Measurements from ENCODE around the gene CGA. TPM values are rescaled to one million over a fixed set of nuclear protein-coding genes. Genes with fewer than 3 reads are reported as not detected.

The CGA gene
- total RNA-seq, 4 donors from 2014 or later, result not detected

DNA sequence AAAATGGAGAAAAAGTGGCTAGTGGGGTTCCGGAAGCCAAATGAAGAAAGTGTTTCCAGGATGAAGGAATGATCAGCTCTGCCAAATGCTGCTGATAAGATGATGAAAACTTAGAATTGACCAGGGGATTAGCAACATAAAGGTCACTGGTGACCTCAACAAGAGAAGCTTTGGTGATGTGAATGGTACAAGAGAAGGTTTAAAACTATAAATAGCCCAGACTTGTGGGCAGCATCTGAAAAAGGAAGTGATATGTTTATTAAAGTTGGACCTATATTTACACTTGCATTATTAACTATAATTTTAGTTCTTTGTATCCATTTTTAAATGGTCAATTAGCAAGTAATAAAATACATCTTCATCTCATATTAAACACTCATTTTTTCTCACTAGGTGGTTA, 45.1 kb downstream of the CGA start:
- Histone ChIP-seq H3K36me3 (no peaks in the 10 kb centered on the region), H3K9me3 (no peaks in the 10 kb centered on the region), H3K27me3 (no peaks in the 10 kb centered on the region), H3K4me1 (no peaks in the 10 kb centered on the region), H3K4me3 (no peak overlapping the region), H3K27ac (no peak overlapping the region)
- no peak for DNase-seq (ENCODE audit: low spot score in 2 of 2)
- 92 to 95% methylated on average over 1 of the region's 1 CpG for WGBS, 2 donors
- TF ChIP-seq, protein P1, sequence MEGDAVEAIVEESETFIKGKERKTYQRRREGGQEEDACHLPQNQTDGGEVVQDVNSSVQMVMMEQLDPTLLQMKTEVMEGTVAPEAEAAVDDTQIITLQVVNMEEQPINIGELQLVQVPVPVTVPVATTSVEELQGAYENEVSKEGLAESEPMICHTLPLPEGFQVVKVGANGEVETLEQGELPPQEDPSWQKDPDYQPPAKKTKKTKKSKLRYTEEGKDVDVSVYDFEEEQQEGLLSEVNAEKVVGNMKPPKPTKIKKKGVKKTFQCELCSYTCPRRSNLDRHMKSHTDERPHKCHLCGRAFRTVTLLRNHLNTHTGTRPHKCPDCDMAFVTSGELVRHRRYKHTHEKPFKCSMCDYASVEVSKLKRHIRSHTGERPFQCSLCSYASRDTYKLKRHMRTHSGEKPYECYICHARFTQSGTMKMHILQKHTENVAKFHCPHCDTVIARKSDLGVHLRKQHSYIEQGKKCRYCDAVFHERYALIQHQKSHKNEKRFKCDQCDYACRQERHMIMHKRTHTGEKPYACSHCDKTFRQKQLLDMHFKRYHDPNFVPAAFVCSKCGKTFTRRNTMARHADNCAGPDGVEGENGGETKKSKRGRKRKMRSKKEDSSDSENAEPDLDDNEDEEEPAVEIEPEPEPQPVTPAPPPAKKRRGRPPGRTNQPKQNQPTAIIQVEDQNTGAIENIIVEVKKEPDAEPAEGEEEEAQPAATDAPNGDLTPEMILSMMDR (IDR thresholded peaks at IDR 0.05), result no peak
- TF ChIP-seq POLR2A (IDR thresholded peaks at IDR 0.05), result no peak
- no peak for TF ChIP-seq EP300 (IDR thresholded peaks at IDR 0.05)

DNA sequence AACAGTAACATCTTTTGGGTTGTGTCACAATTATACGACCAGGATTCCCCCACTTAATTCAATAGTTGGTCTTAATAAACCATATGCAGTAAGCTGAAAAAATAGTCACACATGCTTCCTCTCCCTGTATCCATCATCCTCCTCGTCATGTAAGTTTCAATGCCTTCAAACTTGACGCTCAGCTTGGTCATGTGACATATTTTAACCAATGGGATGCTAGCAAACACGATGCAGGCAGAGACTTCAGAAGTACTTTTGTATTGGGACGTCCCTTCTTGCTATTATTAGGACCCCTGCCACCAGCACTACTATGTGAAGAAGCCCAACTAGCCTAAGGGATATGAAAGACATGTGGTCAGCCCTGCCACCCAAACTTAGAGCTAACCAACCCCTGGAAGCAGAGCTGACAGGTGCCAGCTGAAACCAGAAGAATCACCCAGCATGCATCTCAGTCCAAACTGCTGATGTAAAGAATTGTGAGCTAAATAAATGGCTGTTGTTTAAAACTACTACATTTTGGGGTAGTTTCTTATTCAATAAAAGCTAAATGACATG, 49.3 kb downstream of the CGA start:
- Histone ChIP-seq H3K4me3 (no peak overlapping the region), H3K9me3 (peaks cover 0 to 6% (median 0%) of the 10 kb centered on the region in 4 donors), H3K4me1 (no peaks in the 10 kb centered on the region), H3K27me3 (no peaks in the 10 kb centered on the region), H3K36me3 (no peaks in the 10 kb centered on the region), H3K27ac (no peak overlapping the region)
- TF ChIP-seq POLR2A (IDR thresholded peaks at IDR 0.05), result no peak
- TF ChIP-seq, protein P1 (IDR thresholded peaks at IDR 0.05), result no peak
- no peak for TF ChIP-seq EP300 (IDR thresholded peaks at IDR 0.05)
- DNase-seq (ENCODE audit: low spot score in 2 of 2), result no peak
- 67 to 70% methylated on average over 5 of the region's 5 CpGs for WGBS, 2 donors

DNA sequence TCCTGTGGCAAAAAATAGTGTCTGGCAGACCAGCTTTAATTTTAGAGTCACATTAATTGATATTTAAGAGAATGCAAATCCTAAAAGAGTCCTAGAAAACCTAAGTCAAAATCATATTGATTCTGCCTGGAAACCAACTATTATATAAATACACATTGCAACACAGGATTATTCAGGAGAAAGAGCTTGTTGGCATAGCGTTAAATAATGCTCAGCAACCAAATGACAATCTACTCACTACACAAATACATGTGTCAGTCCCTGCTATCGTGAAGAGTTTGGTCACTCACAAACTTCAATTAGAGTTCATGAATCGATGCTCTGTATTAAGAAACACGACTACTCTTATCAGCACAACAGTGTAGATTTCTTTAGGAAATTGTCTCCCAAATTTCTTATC, 54.2 kb downstream of the CGA start:
- WGBS, 2 donors, result 75 to 84% methylated on average over 4 of the region's 4 CpGs
- no peaks in the 10 kb centered on the region for H3K27me3 ChIP-seq
- no peaks in the 10 kb centered on the region for H3K4me1 ChIP-seq
- DNase-seq (ENCODE audit: low spot score in 2 of 2), result no peak
- H3K4me3 ChIP-seq, result no peak overlapping the region
- no peak for TF ChIP-seq POLR2A (IDR thresholded peaks at IDR 0.05)
- TF ChIP-seq, protein P1 (IDR thresholded peaks at IDR 0.05), result no peak
- TF ChIP-seq EP300 (IDR thresholded peaks at IDR 0.05), result no peak
- no peaks in the 10 kb centered on the region for H3K36me3 ChIP-seq
- peaks cover 0 to 6% (median 0%) of the 10 kb centered on the region in 4 donors for H3K9me3 ChIP-seq
- no peak overlapping the region for H3K27ac ChIP-seq

Other genes with a start within 250 kb of the CGA start
- gene HTR1E, start 157.6 kb downstream of the CGA start, total RNA-seq, result not detected
- 10 to 100 TPM; 35.5 to 48.3 (median 43.9) TPM for gene ZNF292, start 60.5 kb upstream of the CGA start, total RNA-seq
- gene SMIM8, start 227.5 kb upstream of the CGA start, total RNA-seq, result 10 to 100 TPM; 10.0 to 25.1 (median 11.9) TPM
- gene GJB7, start 234.2 kb upstream of the CGA start, total RNA-seq, result not detected
- 1 to 10 TPM; 2.2 to 4.5 (median 3.3) TPM for gene C6orf163, start 249.7 kb upstream of the CGA start, total RNA-seq